Hematopoietic multipotent progenitor cell treated with erythropoietin and hydrocortisone succinate and interleukin-3 and kit ligand, for 8 days (in vitro differentiated cells): Measurements from ENCODE around the gene SYNPR.

Experiments
- DNase-seq: peaks from one replicate; pipeline ENCODE4 v3.0.0-alpha.2; 2015

Gene SYNPR

DNA sequence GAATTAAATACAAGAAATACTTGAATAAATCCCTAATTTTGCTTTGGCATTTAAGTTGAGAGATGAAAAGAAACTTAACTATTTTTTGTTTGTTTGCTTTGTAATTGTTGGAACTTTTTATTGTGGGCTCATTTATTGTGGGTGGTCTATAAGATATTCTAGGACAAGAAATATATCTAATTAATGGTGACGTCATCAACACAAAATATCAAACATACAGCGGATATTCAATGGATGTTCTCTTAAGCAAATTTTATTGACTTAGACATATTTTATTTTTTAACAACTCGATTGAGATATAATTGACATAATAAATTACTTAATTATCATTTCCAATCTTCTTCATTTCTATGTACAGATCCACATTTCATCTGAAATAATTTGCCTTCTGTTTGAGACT is 30.0 kb downstream of the SYNPR start:
- no peak for DNase-seq

DNA sequence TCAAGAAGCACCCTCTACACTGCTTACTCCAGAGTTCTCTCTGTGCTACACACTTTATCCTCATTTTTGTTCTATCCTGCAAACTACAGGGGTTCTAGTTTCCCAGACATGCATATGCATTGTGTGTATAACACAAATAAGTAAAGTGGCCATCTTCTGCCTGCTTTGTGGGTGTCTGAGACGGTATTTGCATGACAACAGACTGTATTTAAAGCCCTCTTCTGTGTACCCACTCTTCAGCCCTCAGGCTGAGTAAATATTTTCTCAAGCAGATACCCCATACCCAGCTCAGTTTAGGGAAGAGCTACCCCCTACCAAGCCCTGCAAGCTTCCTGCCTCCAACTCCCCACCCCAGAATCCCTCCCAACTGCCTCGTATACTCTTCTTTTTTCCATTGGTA is 31.7 kb downstream of the SYNPR start:
- no peak for DNase-seq

DNA sequence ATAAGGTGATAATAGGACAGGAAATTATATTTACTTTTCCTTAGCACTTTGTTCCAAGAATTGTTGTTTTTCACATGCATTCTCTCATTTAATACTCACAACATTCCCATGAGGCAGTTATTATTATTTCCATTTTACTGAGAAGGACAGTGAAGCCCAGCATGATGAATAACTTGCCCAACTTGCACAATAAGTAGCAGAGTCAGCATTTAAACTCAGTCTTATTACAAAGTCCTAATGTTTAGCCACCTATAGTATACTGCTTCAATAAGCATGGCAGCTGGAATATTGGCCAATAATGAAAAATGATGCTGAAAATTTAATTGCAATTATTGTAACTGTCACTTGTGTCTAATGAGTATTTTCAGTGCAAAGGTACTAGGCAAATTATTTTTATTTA is 45.7 kb downstream of the SYNPR start:
- no peak for DNase-seq

DNA sequence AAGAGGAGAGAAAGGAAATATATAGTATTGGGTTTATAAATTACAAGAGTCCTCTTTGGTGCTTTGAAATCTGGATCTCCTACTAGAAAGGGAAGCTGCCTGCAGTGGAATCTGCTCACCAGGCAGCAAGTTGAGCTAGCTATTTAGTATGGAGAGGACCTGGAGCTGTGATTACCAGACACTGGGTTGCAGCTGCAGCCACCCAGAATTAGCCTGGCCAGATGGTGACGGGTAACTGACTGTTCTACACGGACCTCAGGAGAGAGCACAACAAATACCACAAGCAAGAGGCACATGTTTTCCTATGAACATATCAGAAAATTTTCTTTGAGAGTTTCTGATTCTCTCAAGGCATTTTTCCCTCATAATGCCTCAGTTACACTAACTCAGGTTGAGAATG is 46.5 kb downstream of the SYNPR start:
- no peak for DNase-seq

DNA sequence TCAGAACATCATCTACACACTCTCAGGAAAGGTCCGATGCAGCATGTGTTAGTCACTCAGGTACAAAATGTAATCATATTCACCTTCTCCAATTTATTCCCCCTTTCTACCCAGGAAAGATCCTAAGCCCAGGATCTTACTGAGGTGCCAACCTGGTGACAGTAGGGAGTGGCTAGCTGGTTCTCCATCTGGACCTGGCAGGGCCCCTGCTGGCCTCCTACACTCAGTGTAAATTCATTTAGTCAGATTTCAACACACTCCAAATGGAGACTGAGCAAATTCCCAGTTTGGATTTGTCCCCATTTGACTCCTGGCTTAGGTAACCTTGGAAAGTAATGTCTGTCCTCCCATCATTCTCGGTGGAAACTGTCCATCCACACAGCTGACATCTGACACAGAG is 47.3 kb downstream of the SYNPR start:
- DNase-seq = no peak

DNA sequence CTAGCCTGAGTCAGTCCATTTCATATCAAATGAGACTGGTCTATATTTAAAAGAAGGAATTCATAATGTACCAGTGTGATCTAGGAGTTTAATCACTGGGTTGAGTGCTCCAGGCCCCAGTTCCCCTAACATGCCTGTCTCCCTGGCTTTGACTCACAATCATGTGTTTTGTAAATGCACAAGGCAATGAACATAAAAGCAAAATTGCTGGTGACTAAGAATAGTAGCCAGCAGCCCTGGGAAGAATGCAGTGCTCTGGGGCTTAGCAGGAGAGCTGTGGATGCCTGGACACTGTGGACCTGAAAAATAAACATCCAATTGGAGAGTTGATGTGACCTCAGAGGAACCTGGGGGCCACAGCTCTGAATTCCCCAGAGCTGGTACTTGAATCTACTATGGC is 50.3 kb downstream of the SYNPR start:
- no peak for DNase-seq

DNA sequence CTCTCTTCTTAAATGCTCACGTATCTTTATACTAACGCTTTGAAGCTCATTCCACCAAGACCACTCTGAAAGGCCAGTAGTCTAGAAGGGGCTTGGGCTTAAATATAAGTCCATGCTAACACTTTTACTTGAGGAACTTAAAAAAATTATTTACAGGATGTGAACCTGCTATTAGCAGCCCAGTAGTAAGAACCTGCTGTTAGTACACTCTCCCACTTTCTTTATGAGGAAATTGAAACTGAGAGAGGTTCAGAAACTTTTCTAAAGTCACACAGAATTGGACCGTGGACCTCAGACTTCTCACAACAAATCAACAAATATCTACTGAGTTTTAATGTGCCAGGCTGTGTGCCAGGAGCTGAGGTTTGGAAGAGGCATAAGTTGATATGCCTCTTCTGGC is 53.4 kb downstream of the SYNPR start:
- no peak for DNase-seq

DNA sequence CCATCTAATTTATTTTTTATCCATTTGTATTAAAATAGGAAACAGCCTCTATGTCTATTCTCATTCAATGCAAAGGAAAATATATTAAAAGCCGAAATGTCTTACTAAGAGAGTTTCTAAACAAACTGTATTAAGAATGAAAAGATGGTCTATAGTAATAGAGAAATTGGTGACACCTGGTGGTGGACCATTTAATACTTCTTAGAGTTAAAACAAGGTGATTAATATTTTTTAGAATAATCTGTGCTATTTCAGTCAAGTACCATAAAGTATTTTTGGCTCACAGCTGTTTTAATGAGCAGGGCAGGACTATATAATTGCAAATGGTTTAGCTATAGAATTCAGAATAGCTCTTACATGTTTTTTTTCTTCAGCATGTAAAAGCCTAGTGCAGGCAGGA is 55.7 kb downstream of the SYNPR start:
- DNase-seq = no peak

DNA sequence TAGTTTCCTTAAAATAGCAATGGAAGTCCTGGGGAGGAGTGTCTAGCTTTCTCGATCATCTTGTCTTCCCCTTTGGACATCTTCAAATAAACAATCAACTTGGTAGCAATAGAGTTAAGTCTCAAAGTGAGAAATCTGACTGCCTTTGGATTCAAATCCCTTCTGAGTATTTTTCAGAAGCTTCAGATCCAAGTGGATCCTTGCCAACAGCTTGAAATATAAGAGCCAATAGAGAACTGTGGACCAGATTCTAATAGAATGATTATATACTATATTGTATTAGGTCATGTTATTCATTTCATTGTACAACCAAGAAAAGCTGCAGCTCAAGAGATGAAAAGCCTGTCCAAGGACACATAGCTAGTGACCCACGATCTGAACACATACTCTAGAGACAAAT is 60.2 kb downstream of the SYNPR start:
- no peak for DNase-seq

DNA sequence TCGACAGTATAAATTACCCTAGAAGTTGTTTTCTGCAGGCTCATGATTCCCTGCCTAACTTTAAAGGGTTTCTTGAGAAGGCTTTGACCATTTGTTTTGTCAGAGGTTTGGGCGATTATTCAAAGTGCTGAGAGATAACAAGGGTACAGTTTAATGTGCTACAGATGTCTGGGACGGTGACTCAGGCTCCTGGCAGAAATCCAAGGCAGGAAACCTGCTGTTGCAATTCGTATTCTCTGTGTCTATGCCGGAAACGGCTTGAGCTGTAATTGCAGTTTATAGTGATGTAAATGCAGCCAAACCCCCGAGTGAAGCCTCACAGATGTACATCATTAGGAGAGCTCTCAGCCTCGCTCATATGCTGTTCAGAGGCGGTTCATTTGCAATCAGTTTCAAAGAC is 65.6 kb downstream of the SYNPR start:
- DNase-seq = peak; percentile 80

DNA sequence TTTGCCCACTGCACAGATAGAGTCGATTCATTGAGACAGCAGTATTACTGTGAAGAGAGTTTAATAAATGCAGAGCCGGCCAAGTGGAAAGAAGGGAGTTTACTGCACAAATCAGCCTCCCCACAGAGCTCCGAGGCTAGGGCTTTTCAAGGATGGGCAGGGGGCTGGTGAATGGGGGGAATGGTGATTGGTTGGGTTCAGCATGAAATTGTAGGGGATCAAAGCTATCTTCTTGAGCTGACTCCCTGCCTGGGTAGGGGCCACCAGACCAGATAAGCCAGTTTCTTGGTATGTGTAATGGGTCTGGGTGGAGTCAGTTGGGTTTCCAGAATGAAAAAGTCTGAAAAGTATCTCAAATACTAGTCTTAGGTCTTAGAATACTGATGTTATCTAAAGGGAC is 66.6 kb downstream of the SYNPR start:
- peak; percentile 3 for DNase-seq

DNA sequence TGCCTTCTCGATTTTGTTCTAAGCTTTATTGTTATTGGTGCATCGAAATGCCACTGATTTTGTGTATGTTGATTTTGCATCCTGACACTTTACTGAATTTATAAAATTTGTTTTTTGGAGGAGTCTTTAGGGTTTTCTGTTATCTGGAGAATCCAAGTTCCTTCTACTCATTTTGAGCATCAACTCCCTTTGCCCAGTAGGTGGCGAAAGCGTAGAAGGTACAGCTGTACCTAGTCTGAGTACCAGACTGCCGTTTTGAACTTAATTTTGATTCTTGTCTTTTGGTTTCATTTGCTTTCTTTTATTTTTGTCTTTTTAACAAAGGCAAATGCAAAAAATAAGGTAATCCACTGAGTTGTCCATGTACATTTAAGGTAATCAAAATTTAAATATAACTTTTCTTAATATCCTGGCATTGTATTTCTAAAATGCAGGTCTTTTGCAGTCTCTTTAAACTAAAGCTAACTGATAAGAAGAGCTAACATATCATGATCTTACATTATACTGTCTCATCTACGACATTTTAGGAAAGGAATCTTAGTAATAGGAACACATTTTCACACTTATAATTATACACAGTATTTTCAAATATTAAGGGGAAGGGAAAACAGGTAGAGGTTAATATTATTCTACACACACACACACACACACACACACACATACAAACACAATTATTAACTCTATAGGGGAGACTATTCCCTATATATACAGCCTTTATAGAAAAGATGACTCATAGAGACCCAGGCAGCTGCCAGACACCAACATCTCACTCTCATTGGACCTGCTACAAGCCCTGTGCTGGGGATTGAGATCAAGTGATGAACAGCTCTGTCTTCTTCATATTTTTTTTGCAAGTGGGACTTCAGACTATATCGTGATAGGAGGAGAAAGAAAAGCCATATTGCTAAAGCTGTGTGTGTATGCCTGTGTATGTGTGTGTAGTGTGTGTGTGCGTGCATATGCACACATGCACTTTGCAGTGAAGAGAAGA is 71.8 kb downstream of the SYNPR start:
- peak; percentile 69 for DNase-seq

DNA sequence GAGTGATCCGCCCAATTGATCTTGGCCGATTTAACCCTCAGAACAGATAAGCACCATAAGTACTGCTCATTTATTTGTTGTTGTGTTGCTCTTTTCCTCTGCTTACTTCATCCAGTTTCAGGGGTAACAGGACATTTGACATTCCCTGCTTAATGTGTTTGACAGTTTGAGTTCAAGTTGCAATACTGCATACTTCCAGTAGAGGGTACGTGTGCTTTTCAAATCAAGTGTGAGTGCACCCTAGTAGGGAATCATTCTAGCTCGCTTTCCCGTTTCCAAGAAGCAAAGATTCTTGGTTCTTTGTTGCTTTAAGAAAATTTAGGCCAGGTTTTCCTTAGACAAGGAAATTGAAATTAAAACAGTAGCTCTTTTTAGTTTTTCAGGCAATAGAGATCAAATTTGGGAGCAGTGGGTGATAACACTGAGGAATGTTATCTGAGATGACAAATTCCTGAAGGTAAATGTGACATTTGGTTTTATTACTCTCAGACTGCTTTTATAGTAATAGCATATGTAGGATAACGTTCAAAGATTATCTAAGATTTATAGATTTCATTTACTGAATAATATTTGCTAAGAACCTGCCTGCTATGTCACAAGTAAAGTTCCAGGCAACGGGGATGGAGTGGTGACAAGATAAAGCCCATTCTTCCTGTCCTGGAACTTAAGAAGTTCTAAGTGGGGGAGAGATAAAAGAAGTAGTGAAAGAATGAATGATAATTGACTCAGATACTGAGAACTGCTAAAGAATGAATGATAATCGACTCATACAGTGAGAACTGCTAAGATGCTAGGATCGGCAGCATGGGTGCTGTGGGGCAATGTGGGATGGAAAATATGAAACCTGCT is 73.3 kb downstream of the SYNPR start:
- peak; percentile 59 for DNase-seq

DNA sequence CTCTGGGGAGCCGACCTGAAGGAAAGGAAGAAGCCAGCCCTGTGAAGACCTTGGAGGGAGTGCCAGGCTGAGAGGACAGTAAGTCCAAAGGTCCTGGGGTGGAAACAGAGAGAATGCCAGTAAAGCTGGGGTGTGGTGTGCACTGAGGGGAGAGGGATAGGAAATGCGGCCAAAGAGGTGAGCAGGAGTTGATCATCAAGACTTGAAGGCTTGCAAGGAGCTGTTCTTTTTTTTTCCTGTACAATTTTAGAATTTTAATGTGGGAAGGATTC is 73.8 kb downstream of the SYNPR start:
- DNase-seq = no peak

DNA sequence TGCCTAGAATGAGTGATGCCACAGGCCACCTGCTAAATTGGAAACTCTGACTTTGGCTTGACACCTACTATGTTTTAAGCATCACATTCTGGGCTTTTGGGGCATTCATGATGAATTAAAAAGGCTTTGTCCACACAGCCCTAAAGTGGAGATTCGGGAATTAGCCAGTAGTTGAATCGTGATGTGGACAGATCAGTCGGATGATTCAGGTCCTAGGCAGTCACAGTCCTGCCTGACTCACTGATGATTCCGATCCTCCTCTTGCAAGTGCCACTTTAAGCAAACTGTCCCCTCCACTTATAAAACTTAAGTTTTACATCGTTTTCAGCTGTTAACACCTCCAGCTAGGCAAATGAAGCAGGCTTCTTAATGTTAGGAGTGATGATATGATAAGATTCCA is 75.3 kb downstream of the SYNPR start:
- no peak for DNase-seq

DNA sequence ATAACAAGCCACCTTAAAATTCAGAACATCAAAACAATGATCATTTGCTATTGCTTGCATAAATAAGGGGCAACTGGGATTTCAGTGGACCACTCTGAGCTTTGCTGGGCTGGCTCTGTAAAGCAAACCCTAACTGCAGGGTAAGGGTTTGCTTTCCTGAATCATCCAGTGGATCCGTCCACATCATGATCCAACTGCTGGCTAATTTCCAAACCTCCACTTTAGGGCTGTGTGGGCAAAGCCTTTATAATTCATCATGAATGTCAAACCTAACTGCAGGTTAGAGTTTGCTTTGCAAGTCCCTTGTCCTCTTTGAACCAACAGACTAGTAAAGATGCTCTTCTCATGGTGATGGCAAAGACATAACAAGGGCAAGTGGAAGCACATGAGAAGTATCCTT is 76.1 kb downstream of the SYNPR start:
- DNase-seq = no peak

DNA sequence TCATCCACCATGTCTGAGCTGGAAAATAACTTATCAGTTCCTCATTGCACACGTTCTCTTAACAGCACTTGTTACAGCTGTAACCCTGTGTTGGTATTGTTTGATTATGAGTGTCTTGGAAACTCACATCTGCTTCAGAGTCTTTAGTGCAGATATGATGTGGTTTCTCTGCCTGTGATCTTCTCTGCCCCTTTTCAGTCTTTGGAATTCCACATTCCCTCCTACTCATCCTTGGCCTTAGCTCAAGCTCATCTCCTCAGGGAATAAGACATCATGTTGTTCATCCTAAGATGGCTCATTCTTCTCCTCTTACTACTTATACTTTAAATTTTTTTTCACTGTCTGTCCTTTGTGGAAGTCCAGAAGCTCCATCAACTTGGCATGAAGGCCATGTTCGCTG is 77.7 kb downstream of the SYNPR start:
- DNase-seq = no peak

DNA sequence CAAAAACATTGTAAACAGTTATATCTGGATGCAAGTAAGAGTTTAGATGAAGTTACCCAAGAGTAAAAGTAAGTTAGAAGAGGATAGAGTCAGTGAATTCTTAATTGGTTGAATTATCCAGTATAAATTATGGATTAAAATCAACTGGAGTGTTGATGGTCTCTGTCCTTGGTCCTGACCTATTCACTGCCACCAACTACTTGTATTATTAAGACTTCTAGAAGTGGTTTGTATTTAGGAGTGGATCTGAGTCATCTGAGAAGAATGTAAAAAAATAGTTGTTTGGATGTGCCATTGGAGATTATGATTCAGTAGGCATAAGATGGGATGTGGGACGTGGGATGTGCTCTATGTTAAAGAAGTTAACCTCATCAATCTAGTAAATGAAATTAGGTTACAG is 86.4 kb downstream of the SYNPR start:
- peak; percentile 7 for DNase-seq

DNA sequence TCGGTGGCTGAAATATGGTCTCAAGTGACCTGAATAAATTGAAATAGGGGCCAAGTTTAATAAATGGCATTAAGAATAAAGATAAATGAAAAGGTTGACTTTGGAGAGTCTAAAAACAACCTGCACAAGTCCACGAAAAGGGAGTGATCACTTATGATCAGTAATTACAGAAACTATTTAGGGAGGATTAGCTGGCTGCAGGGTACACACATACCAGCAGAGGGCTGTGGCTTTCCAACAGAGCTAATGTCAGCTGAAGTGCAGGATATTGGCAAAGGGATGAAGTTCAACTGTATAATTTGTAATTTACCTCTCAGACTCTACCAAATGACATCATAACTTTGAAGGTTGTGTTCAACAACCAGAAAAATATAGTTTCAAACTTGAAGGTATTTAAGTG is 86.8 kb downstream of the SYNPR start:
- peak; percentile 2 for DNase-seq

DNA sequence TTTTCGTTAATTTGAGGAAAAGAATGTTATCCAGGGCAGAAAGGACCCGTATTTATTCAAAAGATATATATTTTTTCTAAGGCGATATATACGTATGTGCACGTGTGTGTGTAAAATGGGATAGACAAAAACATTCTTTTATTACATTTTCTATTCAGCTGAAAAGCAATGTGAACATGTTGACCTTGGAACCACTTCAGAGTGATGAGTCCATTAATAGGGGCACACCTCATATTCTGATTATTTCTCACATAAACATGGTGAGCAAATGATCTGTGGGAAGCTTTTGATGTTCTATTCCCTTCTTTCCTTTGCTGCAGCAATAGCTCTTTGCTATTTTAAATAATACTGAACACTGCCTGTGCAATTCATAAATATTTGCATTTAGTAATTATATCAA is 87.6 kb downstream of the SYNPR start:
- DNase-seq = no peak

DNA sequence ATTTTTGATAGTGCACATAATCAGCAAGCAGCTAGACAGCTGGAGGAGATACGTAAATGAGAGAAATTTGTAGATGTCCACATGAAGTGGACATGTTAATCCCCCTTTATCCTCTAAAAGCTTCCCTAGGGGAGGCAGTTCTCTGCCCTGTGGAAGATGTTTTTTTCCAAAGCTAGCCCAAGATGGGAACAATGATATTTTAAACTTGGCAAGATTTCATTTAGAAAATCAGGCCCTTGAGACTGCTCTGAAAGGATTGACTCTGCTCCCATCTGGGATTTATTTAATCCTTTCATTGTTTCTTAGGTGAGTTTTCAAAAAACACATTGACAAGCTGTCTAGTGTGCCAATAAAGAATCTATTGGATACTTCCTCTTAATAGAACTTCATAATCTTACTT is 92.0 kb downstream of the SYNPR start:
- DNase-seq = no peak

DNA sequence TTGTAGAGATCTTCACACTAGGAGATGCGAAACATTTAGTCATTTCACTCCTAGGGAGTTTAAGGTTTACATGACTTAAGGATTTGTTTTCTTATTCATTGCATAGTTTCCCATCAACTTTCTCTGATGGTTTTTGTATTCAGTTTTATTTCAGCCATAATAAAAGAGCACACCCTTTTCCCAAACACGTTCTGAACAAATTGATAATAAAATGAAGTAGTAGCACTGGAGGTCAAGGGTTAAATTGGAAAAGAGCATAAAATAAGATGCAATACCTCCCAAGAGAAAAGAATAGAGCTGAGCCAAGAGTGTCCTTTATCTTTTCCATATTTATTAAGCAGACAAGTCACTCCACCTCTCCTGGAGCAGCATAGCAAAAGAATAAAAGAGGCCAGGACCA is 104.9 kb downstream of the SYNPR start:
- DNase-seq = no peak

DNA sequence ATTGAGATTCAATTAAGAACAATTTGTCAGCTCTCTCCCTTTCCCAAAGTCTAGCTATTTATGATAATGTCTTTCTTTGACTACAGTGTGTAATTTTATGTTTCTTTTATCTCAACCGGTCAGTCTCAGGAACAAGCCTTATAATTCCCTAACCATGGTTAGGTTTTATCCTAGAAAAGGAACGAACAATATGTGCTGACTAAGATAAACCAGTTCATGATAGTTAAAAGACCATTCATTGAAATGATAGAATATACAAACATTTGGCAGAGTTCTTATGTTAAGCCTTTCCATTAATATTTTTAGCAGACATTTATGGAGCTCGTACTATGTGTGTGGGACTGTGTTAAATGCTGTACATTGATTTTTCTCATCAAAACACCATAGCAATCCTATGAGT is 106.3 kb downstream of the SYNPR start:
- no peak for DNase-seq

DNA sequence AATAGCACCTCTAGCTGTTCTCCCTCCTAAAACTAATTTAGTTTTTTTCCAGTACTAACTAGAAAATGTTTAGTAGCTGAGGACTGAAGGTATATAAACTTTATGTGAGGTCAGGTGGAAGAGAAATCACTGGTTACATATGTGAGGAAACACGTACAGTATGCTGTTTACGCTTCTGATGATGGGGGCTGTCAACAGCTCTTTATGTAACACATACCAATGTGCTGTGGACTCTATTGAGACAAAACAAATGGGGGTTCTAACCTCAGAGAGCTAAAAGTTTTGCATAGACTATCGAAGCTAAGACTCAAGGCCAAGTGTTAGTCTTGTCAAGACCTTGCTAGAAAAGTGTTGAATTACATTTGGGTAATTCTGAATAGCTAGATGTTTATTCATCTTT is 107.5 kb downstream of the SYNPR start:
- DNase-seq = no peak
